Stimulated activated CD8-positive, alpha-beta memory T cell treated with anti-CD3 and anti-CD28 coated beads, Interleukin-15, amount 100 ng/mL, for 1 hour (primary cell): ENCODE measurements around the gene CYSLTR2.

Experiments used
- DNase-seq: peaks from one replicate; pipeline ENCODE4 v3.0.0-alpha.2; 2020; ENCODE audit warnings: low read depth

Gene CYSLTR2

GRCh38 chr13:48739386-48739964 lies 85.7 kb downstream of the CYSLTR2 start:
- DNase-seq: no peak

- DNase-seq: no peak
Measured at GRCh38 chr13:48741377-48741776, 87.6 kb downstream of the CYSLTR2 start.

- no peak for DNase-seq
Measured at GRCh38 chr13:48746821-48747220, 93.1 kb downstream of the CYSLTR2 start.

DNA sequence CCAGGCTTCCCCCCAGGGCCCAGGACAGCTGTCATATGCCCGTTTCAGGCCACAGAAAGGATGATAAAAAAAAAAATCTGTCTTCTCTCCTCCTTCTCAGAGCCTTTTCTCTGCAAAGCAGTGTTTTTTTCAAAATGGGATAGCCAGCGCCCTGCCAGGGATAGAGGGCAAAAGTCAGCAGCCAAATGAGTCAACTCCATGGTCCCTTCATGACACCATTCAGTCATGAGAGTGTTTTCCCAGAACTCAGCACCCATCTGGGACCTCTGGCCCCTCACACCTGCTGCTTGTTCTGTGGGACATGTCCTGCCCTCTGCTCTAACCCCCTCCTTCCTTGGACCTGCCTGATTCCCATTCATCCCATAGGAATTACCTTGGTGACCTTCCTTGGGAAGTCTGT lies 95.0 kb downstream of the CYSLTR2 start:
- no peak for DNase-seq

GRCh38 chr13:48749144-48749543 lies 95.4 kb downstream of the CYSLTR2 start:
- no peak for DNase-seq

DNA sequence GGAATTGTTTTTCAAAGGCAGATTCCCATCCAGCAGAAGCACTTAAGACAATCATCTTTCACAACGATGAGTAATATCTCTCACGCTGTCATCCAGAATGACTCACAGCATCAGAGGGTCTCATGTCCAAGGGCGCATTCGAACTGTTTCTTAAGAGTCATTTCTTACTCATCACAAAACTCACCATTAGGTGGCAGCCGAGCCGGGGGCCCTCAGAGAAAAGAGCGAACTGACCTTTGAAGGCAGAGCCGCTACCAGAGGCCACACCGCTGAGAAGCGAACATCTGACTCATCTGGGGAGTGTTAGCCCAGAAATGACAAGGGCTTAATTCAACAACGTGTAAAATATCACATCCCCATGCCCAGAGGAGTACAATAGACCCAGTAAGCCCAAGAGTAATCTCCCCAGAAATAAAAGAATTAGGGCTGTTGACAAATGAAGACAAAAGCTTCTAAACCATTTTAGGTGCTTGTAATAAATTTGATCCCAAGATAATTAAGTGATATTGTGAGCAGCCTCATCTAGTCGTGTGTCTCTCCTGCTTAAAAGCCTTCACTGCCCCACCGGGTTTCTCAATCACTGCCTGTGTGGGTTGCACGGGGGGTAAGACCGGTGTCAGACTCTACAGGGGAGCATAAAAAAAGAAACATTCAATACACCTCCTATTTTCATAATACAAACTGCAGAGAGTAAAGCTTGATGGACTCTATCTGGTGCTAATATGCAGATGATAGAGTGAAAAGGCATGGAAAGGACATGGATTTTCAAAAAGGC lies 96.2 kb downstream of the CYSLTR2 start:
- DNase-seq: peak; percentile 17

DNA sequence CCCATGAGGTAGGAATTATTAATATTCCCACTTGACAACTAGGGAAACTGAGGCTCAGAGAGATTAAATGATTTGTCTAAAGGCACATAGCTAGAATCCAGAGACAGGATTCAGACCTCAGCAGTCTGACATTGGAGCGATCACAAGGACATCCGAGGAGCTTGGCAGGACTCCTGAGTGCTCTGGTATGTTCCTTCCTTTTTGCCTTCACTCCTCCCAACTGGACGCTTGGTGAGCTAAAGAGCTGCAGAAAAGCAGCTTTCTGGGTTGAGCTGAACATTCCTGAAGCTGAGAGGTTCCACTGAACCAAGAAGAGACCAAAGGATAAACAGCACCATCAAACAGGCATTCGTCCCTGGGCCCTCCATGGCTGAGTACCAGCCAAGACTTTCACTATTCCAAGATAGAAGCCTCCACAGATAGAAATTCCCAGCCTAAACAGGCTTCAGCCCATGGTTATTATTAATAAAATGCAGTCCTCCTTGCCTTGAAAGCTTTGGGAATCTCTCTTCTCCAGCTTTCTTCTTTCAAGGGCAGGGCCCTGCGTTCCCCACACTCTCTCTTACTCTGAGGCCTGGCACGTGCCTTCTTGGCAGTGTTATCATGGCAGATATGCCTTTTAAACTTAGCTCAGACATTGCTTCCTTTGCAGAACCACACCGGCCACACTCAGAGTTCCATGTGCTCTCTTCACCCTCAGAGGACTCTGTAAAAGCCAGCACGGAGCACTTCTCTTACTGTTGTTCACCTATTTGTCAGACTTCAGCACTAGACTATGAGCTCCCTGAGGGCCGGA lies 97.1 kb downstream of the CYSLTR2 start:
- DNase-seq: no peak

- no peak for DNase-seq
Measured at GRCh38 chr13:48760626-48761025, 106.9 kb downstream of the CYSLTR2 start.
